HepG2 (cell line): ENCODE data around the gene RCOR1. TPM values are rescaled to one million over a fixed set of nuclear protein-coding genes. Genes with fewer than 3 reads are reported as not detected.
A peak's percentile ranks its signal among the peaks of the same experiment; 100 is the strongest.

Experiments
- GATAD1 ChIP-seq: IDR thresholded peaks from 2 replicates; pipeline ENCODE4 v1.6.1; 2016; ENCODE audit warnings: missing genetic modification reagents, missing compliant biosample characterization
- HNRNPLL ChIP-seq: fragments of 200-400 bp; formaldehyde crosslinking; IDR thresholded peaks from 2 replicates; pipeline ENCODE4 v1.6.1; 2017; ENCODE audit warnings: mild to moderate bottlenecking, low read depth, low read length; ENCODE audit not compliant: poor library complexity, severe bottlenecking
- MAX ChIP-seq: IDR thresholded peaks from 2 replicates; pipeline ENCODE4 v1.6.1; 2012; ENCODE audit warnings: inconsistent platforms
- MLLT10 ChIP-seq: sonication (generic); formaldehyde crosslinking; IDR thresholded peaks from 2 replicates; pipeline ENCODE4 v1.4.0; 2020; ENCODE audit warnings: missing genetic modification reagents
- NR2F2 ChIP-seq: IDR thresholded peaks from 2 replicates; pipeline ENCODE4 v1.6.1; 2012; ENCODE audit warnings: low read depth, inconsistent platforms, borderline replicate concordance
- SRSF1 ChIP-seq: fragments of 200-400 bp; formaldehyde crosslinking; optimal IDR thresholded peaks from 2 replicates; pipeline ENCODE3; 2017; ENCODE audit warnings: mild to moderate bottlenecking, low read depth, low read length, moderate library complexity
- ZNF124 ChIP-seq: sonication (generic); formaldehyde crosslinking; IDR thresholded peaks from 2 replicates; pipeline ENCODE4 v1.4.0; 2020; ENCODE audit warnings: missing genetic modification reagents
- ZNF296 ChIP-seq: sonication (generic); formaldehyde crosslinking; conservative IDR thresholded peaks from 2 replicates; pipeline ENCODE4 v1.5.0; 2020; ENCODE audit warnings: mild to moderate bottlenecking, missing genetic modification reagents
- ZNF574 ChIP-seq: sonication (generic); formaldehyde crosslinking; IDR thresholded peaks from 2 replicates; pipeline ENCODE4 v1.4.0; 2020; ENCODE audit warnings: missing genetic modification reagents
- ZNF704 ChIP-seq: sonication (generic); formaldehyde crosslinking; IDR thresholded peaks from 2 replicates; pipeline ENCODE4 v1.8.1; 2023; ENCODE audit warnings: mild to moderate bottlenecking, inconsistent platforms, moderate library complexity, missing genetic modification reagents, borderline replicate concordance
- ZSCAN20 ChIP-seq: sonication (generic); formaldehyde crosslinking; IDR thresholded peaks from 2 replicates; pipeline ENCODE4 v1.4.0; 2020; ENCODE audit warnings: missing genetic modification reagents, mild to moderate bottlenecking, borderline replicate concordance
- polyA plus RNA-seq, 8 experiments: library from polyadenylated mRNA; depleted of rRNA in 3 of 8; stranded (reverse) in 7 of 8; unstranded in 1 of 8; fragments of >200 nt; fragmentation: Illumina TruSeq in 4 of 8; extraction: Trizol in 4 of 8; gene quantifications; 2 replicates each; pipeline versions ENCODE4 v1.2.1 to v1.2.3, GENCODE V29; 2011 to 2016; ENCODE audit warnings: low read depth in 4 of 8, missing spikeins in 1 of 8, mixed read lengths in 1 of 8; ENCODE audit not compliant: insufficient read depth in 1 of 8
- total RNA-seq, 5 experiments: library from RNA; depleted of rRNA; stranded (reverse); fragments of >200 nt; fragmentation: Illumina TruSeq; extraction: Trizol; gene quantifications; 2 replicates each; pipeline ENCODE4 v1.2.3, GENCODE V29; 2016; ENCODE audit warnings: low read depth in 1 of 5
- TF ChIP-seq, protein P1 (sequence below): sonication (generic); formaldehyde crosslinking; conservative IDR thresholded peaks from 2 replicates; pipeline ENCODE4 v1.4.0; 2020; ENCODE audit warnings: missing genetic modification reagents
- TF ChIP-seq, protein P2 (sequence below): sonication (generic); formaldehyde crosslinking; IDR thresholded peaks from 2 replicates; pipeline ENCODE4; 2020; ENCODE audit warnings: missing genetic modification reagents, mild to moderate bottlenecking, borderline replicate concordance
- TF ChIP-seq, protein P3 (sequence below): IDR thresholded peaks from 2 replicates; pipeline ENCODE4 v1.6.1; 2016; ENCODE audit warnings: mild to moderate bottlenecking

The RCOR1 gene
- total and polyA plus RNA-seq, 2 of the 13 experiments (the other 11 are each of a cell fraction or from before 2014, with no cell fraction given) = 10.2 to 11.1 TPM

DNA sequence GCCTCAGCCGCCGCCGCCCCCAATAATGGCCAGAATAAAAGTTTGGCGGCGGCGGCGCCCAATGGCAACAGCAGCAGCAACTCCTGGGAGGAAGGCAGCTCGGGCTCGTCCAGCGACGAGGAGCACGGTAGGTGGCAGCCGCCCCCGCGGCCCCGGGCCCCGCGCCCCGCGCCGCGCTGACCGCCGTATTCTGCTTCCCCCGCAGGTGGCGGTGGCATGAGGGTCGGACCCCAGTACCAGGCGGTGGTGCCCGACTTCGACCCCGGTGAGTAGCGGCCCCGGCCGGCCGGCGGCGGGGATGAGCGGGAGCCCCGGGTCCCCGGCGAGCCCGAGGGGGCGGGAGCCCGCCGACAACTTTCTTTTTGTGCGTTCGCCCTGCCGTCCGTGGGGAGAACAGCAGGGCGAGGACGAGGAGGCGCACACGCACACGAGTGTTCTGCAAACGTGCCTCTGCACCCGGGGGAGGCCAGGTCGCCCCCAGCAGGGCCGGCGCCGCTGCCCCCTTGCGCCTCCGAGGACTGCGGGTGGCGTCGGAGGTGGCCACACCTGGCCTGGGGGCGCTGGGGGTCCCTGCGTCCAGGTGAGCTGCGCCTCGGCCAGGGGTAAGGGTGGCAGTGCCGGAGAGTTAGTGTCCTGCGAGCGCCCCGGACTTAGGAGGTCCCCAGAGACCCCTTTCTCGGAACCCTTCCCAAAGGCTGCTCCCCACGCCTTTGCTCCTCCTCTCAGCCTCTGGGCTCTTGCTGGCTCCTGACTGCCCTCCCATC is 794 bp downstream of the RCOR1 start (continued):
- TF ChIP-seq SRSF1 (peak; percentile 85), ZNF124 (CRISPR knock-in tag) (no peak), ZNF296 (CRISPR knock-in tag) (no peak), NR2F2 (no peak), HNRNPLL (peak; percentile 67), ZNF704 (no peak), ZNF574 (CRISPR knock-in tag) (no peak; the same call in 1 of the 2 replicates), GATAD1 (CRISPR knock-in tag) (no peak), MLLT10 (CRISPR knock-in tag) (no peak), ZSCAN20 (CRISPR knock-in tag) (no peak; the same call in 1 of the 2 replicates), MAX (0 out of 2 replicates have a peak, but pooled peaks have one; percentile 32)
- TF ChIP-seq, protein P1, sequence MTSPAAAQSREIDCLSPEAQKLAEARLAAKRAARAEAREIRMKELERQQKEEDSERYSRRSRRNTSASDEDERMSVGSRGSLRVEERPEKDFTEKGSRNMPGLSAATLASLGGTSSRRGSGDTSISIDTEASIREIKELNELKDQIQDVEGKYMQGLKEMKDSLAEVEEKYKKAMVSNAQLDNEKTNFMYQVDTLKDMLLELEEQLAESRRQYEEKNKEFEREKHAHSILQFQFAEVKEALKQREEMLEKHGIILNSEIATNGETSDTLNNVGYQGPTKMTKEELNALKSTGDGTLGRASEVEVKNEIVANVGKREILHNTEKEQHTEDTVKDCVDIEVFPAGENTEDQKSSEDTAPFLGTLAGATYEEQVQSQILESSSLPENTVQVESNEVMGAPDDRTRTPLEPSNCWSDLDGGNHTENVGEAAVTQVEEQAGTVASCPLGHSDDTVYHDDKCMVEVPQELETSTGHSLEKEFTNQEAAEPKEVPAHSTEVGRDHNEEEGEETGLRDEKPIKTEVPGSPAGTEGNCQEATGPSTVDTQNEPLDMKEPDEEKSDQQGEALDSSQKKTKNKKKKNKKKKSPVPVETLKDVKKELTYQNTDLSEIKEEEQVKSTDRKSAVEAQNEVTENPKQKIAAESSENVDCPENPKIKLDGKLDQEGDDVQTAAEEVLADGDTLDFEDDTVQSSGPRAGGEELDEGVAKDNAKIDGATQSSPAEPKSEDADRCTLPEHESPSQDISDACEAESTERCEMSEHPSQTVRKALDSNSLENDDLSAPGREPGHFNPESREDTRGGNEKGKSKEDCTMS (CRISPR knock-in tag) = no peak
- TF ChIP-seq, protein P2, sequence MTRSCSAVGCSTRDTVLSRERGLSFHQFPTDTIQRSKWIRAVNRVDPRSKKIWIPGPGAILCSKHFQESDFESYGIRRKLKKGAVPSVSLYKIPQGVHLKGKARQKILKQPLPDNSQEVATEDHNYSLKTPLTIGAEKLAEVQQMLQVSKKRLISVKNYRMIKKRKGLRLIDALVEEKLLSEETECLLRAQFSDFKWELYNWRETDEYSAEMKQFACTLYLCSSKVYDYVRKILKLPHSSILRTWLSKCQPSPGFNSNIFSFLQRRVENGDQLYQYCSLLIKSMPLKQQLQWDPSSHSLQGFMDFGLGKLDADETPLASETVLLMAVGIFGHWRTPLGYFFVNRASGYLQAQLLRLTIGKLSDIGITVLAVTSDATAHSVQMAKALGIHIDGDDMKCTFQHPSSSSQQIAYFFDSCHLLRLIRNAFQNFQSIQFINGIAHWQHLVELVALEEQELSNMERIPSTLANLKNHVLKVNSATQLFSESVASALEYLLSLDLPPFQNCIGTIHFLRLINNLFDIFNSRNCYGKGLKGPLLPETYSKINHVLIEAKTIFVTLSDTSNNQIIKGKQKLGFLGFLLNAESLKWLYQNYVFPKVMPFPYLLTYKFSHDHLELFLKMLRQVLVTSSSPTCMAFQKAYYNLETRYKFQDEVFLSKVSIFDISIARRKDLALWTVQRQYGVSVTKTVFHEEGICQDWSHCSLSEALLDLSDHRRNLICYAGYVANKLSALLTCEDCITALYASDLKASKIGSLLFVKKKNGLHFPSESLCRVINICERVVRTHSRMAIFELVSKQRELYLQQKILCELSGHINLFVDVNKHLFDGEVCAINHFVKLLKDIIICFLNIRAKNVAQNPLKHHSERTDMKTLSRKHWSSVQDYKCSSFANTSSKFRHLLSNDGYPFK (CRISPR knock-in tag) = 0 out of 2 replicates have a peak, but pooled peaks have one; percentile 39
- TF ChIP-seq, protein P3, sequence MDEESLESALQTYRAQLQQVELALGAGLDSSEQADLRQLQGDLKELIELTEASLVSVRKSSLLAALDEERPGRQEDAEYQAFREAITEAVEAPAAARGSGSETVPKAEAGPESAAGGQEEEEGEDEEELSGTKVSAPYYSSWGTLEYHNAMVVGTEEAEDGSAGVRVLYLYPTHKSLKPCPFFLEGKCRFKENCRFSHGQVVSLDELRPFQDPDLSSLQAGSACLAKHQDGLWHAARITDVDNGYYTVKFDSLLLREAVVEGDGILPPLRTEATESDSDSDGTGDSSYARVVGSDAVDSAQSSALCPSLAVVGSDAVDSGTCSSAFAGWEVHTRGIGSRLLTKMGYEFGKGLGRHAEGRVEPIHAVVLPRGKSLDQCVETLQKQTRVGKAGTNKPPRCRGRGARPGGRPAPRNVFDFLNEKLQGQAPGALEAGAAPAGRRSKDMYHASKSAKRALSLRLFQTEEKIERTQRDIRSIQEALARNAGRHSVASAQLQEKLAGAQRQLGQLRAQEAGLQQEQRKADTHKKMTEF (CRISPR knock-in tag) = peak; percentile 44; the same call in 1 of the 2 replicates
